Hepatocyte (in vitro differentiated cells): ENCODE results near the gene DHRS7C. TPM values are rescaled to one million over a fixed set of nuclear protein-coding genes. Genes with fewer than 3 reads are reported as not detected.

Experiments
- DNase-seq: peaks from one replicate; pipeline ENCODE4 v3.0.0-alpha.2; 2016; ENCODE audit warnings: low spot score
- H2AFZ ChIP-seq: fragments of 200-600 bp; sonication (generic); 2 replicates; pipeline ENCODE4 v1.6.0; 2016; ENCODE audit warnings: antibody characterized with exemption, mild to moderate bottlenecking
- H3K27ac ChIP-seq: fragments of 200-600 bp; sonication (generic); 2 replicates; pipeline ENCODE4 v1.5.1; 2016; ENCODE audit warnings: mild to moderate bottlenecking
- H3K27me3 ChIP-seq: fragments of 200-600 bp; sonication (generic); 2 replicates; pipeline ENCODE4 v1.6.1; 2016
- H3K36me3 ChIP-seq: fragments of 200-600 bp; sonication (generic); replicated peaks from 2 replicates; pipeline ENCODE4 v1.5.1; 2016; ENCODE audit warnings: low read depth; ENCODE audit not compliant: insufficient read depth
- H3K4me1 ChIP-seq: fragments of 200-600 bp; sonication (generic); 2 replicates; pipeline ENCODE4 v1.5.1; 2016; ENCODE audit warnings: mild to moderate bottlenecking, moderate library complexity; ENCODE audit not compliant: insufficient read depth
- H3K4me2 ChIP-seq: fragments of 200-600 bp; sonication (generic); 2 replicates; pipeline ENCODE4 v1.6.0; 2016
- H3K4me3 ChIP-seq: fragments of 200-600 bp; sonication (generic); 2 replicates; pipeline ENCODE4 v1.5.1; 2016; ENCODE audit warnings: mild to moderate bottlenecking
- H3K79me2 ChIP-seq: fragments of 200-600 bp; sonication (generic); 2 replicates; pipeline ENCODE4 v1.6.0; 2017; ENCODE audit warnings: mild to moderate bottlenecking
- H3K9me2 ChIP-seq: fragments of 200-600 bp; sonication (generic); replicated peaks from 2 replicates; pipeline ENCODE4 v1.6.0; 2017; ENCODE audit warnings: mild to moderate bottlenecking; ENCODE audit not compliant: insufficient read depth
- H3K9me3 ChIP-seq: fragments of 200-600 bp; sonication (generic); 2 replicates; pipeline ENCODE4 v1.5.1; 2016; ENCODE audit warnings: low read depth, mild to moderate bottlenecking
- H4K20me1 ChIP-seq: fragments of 200-600 bp; sonication (generic); 2 replicates; pipeline ENCODE4 v1.6.0; 2016; ENCODE audit warnings: mild to moderate bottlenecking; ENCODE audit not compliant: insufficient read depth, poor library complexity, severe bottlenecking
- EZH2 ChIP-seq: fragments of 200-600 bp; sonication (generic); IDR thresholded peaks from 2 replicates; pipeline ENCODE4 v1.6.1; 2016; ENCODE audit warnings: antibody characterized with exemption, mild to moderate bottlenecking, borderline replicate concordance
- EZH2phosphoT487 ChIP-seq: fragments of 200-600 bp; sonication (generic); IDR thresholded peaks from one replicate; pipeline ENCODE4 v1.6.1; 2018; ENCODE audit warnings: antibody characterized with exemption, mild to moderate bottlenecking, low read depth, moderate library complexity; ENCODE audit not compliant: unreplicated experiment, severe bottlenecking
- WGBS: methylation state at CpG from one replicate; pipeline ENCODE4 v1.1.6; 2016; ENCODE audit warnings: low lambda C conversion rate; ENCODE audit errors: missing lambda C conversion rate; 5-methylcytosine and 5-hydroxymethylcytosine counted together
- polyA plus RNA-seq: library from polyadenylated mRNA; unstranded; fragments of >200 nt; fragmentation: Nextera tagmentation; extraction: Ambion mirVana; gene quantifications from 2 replicates; pipeline ENCODE4 v1.2.1, GENCODE V29; 2016
- total RNA-seq: library from RNA; depleted of rRNA; stranded (reverse); fragments of >200 nt; gene quantifications from 2 replicates; pipeline ENCODE4 v1.2.3, GENCODE V29; 2014
- TF ChIP-seq, protein P1 (sequence below): fragments of 200-600 bp; sonication (generic); IDR thresholded peaks from 2 replicates; pipeline ENCODE4 v1.5.1; 2016; ENCODE audit warnings: antibody characterized with exemption, mild to moderate bottlenecking; ENCODE audit not compliant: poor library complexity

Gene DHRS7C
- total and polyA plus RNA-seq, 2 experiments from 2014 or later = 0.19 TPM; not detected in 1

DNA sequence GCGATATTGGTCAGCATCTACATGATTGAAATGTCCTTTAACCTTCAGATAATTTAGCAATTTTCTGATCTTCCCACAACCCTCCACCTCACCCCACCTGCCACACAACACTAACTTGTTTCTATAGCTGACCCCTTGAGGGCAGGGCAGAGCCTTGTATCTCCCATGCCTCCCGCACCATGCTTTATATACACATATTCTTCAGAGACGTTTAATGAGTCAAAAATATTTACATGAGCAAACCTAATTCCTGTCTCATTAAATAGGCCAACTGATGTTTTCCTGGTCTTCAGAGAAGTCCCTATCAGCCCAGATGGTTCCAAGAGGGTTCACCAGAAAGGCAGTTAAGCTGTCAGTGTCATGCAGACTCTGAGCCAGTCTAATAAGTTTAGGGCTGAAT lies 6.6 kb upstream of the DHRS7C start:
- H3K9me3 ChIP-seq = no peaks in the 10 kb centered on the region
- no peaks in the 10 kb centered on the region for H3K9me2 ChIP-seq
- no peak overlapping the region for H2AFZ ChIP-seq
- no peak overlapping the region for H3K4me3 ChIP-seq
- no peaks in the 10 kb centered on the region for H3K79me2 ChIP-seq
- DNase-seq = no peak
- WGBS = 66% methylated on average over 3 of the region's 3 CpGs
- no peak overlapping the region for H3K4me2 ChIP-seq
- no peak overlapping the region for H3K27ac ChIP-seq
- no peaks in the 10 kb centered on the region for H3K4me1 ChIP-seq
- no peaks in the 10 kb centered on the region for H4K20me1 ChIP-seq
- TF ChIP-seq EZH2 = no peak
- H3K27me3 ChIP-seq = no peaks in the 10 kb centered on the region
- H3K36me3 ChIP-seq = no peaks in the 10 kb centered on the region

DNA sequence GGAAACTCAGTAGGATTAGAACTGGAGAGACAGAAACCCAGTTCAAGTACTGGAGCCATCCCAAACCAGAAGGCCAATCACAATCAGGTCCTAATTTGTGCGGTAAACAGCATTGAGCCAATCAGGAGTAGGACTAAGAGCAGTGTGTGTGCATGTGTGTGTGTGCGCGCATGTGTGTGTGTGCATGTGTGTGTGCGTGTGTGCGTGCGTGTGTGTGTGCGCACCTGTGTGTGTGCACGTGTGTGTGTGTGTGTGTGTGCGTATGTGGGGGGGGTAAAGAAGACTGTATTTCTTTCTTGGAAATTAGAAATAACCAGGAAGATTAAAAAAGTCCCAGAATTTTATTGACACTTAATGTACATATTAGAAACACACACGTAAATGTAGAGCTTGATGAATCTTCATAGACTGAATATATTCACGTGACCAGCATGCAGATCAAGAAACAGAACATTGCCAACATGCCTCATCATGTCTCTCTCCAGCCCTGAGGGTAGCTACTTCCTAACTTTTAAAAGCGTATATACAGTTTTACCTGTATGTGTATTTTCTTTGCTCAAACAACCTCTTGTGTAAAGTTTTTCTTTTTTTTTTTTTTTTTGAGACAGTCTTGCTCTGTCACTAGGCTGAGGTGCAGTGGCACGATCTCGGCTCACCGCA lies 919 bp upstream of the DHRS7C start:
- Histone ChIP-seq H3K27me3 (no peaks in the 10 kb centered on the region), H3K4me3 (no peak overlapping the region), H3K4me1 (no peaks in the 10 kb centered on the region), H3K9me2 (no peaks in the 10 kb centered on the region), H3K79me2 (no peaks in the 10 kb centered on the region), H3K27ac (no peak overlapping the region), H3K4me2 (no peak overlapping the region), H4K20me1 (no peaks in the 10 kb centered on the region), H2AFZ (no peak overlapping the region), H3K9me3 (no peaks in the 10 kb centered on the region), H3K36me3 (no peaks in the 10 kb centered on the region)
- 92% methylated on average over 15 of the region's 15 CpGs for WGBS
- DNase-seq = no peak
- TF ChIP-seq EZH2 (no peak), EZH2phosphoT487 (no peak)
- TF ChIP-seq, protein P1, sequence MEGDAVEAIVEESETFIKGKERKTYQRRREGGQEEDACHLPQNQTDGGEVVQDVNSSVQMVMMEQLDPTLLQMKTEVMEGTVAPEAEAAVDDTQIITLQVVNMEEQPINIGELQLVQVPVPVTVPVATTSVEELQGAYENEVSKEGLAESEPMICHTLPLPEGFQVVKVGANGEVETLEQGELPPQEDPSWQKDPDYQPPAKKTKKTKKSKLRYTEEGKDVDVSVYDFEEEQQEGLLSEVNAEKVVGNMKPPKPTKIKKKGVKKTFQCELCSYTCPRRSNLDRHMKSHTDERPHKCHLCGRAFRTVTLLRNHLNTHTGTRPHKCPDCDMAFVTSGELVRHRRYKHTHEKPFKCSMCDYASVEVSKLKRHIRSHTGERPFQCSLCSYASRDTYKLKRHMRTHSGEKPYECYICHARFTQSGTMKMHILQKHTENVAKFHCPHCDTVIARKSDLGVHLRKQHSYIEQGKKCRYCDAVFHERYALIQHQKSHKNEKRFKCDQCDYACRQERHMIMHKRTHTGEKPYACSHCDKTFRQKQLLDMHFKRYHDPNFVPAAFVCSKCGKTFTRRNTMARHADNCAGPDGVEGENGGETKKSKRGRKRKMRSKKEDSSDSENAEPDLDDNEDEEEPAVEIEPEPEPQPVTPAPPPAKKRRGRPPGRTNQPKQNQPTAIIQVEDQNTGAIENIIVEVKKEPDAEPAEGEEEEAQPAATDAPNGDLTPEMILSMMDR = no peak

DNA sequence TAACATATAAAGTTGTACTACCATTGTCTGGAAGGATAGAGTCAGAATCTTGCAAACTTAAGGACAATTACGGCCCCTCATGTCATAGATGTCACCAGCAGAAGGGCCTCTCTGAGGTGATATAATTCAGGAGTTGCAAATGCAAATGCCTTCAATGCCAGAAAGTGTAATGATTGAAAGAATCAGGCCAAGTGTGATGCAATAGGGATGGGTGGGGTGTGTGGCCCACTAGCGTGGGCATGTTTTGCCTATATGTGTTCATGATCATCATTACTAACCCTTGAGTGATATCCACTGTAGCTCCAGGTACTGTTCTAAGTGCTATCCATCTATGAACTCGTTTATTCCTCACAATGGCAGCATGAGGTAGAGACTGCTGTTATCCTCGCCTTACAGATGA lies 1.1 kb downstream of the DHRS7C start:
- WGBS = 87% methylated on average over 4 of the region's 4 CpGs
- Histone ChIP-seq H3K27me3 (no peaks in the 10 kb centered on the region), H3K27ac (no peak overlapping the region), H4K20me1 (no peaks in the 10 kb centered on the region), H3K4me2 (no peak overlapping the region), H2AFZ (no peak overlapping the region), H3K9me2 (no peaks in the 10 kb centered on the region), H3K9me3 (no peaks in the 10 kb centered on the region), H3K36me3 (no peaks in the 10 kb centered on the region), H3K79me2 (no peaks in the 10 kb centered on the region), H3K4me1 (no peaks in the 10 kb centered on the region), H3K4me3 (no peak overlapping the region)
- DNase-seq = no peak
- TF ChIP-seq, protein P1 = no peak
- TF ChIP-seq EZH2phosphoT487 (no peak), EZH2 (no peak)

DNA sequence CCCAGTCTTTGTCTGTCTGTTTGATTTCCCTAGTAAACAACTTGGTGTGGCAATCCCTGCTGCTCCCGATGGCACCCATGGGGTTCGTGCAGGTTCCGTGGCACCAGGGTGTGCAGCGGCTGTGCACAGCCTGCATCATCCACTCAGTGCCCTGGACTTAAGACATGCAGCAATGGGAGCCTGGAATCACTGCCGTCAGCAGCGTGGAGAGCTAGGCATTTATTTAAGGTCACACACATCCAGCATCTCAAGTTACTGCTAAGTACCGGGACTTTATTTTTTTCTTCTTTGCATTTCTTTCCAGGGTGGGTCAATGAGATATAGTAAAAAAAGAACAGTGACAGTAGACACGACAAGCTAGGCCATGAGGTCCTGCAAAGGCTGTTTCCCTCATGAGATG lies 2.8 kb downstream of the DHRS7C start:
- TF ChIP-seq EZH2phosphoT487 (no peak), EZH2 (no peak)
- TF ChIP-seq, protein P1 = no peak
- Histone ChIP-seq H3K79me2 (no peaks in the 10 kb centered on the region), H2AFZ (no peak overlapping the region), H3K4me3 (no peak overlapping the region), H3K4me1 (no peaks in the 10 kb centered on the region), H3K9me2 (no peaks in the 10 kb centered on the region), H3K4me2 (no peak overlapping the region), H3K36me3 (no peaks in the 10 kb centered on the region), H3K27me3 (no peaks in the 10 kb centered on the region), H4K20me1 (no peaks in the 10 kb centered on the region), H3K9me3 (no peaks in the 10 kb centered on the region), H3K27ac (no peak overlapping the region)
- no peak for DNase-seq
- 73% methylated on average over 8 of the region's 8 CpGs for WGBS
